H9 (cell line): ENCODE measurements around the gene CCDC78. TPM values are rescaled to one million over a fixed set of nuclear protein-coding genes. Genes with fewer than 3 reads are reported as not detected.

ENCODE experiments used
- DNase-seq: peaks from one replicate; pipeline ENCODE4 v3.0.0-alpha.2; 2017
- H2AFZ ChIP-seq: one replicate; pipeline ENCODE4 v1.6.1; 2013; ENCODE audit warnings: mild to moderate bottlenecking, low read length, control low read depth, moderate library complexity
- H2AK5ac ChIP-seq: 2 replicates; pipeline ENCODE4 v1.6.1; 2013; ENCODE audit warnings: low read length, control low read depth, mixed read lengths; ENCODE audit not compliant: insufficient read length
- H2BK120ac ChIP-seq: one replicate; pipeline ENCODE4 v1.6.1; 2013; ENCODE audit warnings: low read depth, mild to moderate bottlenecking, low read length, control low read depth, inconsistent platforms; ENCODE audit not compliant: poor library complexity, severe bottlenecking
- H2BK12ac ChIP-seq: 2 replicates; pipeline ENCODE4 v1.6.1; 2013; ENCODE audit warnings: low read length, control low read depth, mixed read lengths, low read depth; ENCODE audit not compliant: insufficient read length
- H2BK15ac ChIP-seq: 2 replicates; pipeline ENCODE4 v1.6.1; 2013; ENCODE audit warnings: low read depth, low read length, control low read depth
- H2BK20ac ChIP-seq: one replicate; pipeline ENCODE4 v1.6.1; 2013; ENCODE audit warnings: low read depth, mild to moderate bottlenecking, low read length, control low read depth, inconsistent platforms; ENCODE audit not compliant: poor library complexity, severe bottlenecking
- H2BK5ac ChIP-seq: 2 replicates; pipeline ENCODE4 v1.6.1; 2013; ENCODE audit warnings: low read length, control low read depth, mixed read lengths; ENCODE audit not compliant: insufficient read length
- H3K14ac ChIP-seq: 2 replicates; pipeline ENCODE4 v1.6.1; 2013; ENCODE audit warnings: low read length, control low read depth; ENCODE audit not compliant: insufficient read depth
- H3K18ac ChIP-seq: 2 replicates; pipeline ENCODE4 v1.6.1; 2013; ENCODE audit warnings: low read depth, mild to moderate bottlenecking, mixed read lengths, low read length, control low read depth; ENCODE audit not compliant: insufficient read length
- H3K23ac ChIP-seq: 2 replicates; pipeline ENCODE4 v1.6.1; 2013; ENCODE audit warnings: low read length, control low read depth, mixed read lengths, low read depth; ENCODE audit not compliant: insufficient read length
- H3K23me2 ChIP-seq: 2 replicates; pipeline ENCODE4 v1.6.1; 2013; ENCODE audit warnings: low read depth, mild to moderate bottlenecking, mixed read lengths, low read length, control low read depth; ENCODE audit not compliant: insufficient read length, poor library complexity, severe bottlenecking
- H3K27ac ChIP-seq: 2 replicates; pipeline ENCODE4 v1.5.1; 2013; ENCODE audit warnings: low read length, control low read depth, mixed read lengths, low read depth; ENCODE audit not compliant: insufficient read length
- H3K27me3 ChIP-seq: 2 replicates; pipeline ENCODE4 v1.6.1; 2013; ENCODE audit warnings: low read length, control low read depth, inconsistent platforms; ENCODE audit not compliant: insufficient read depth
- H3K4ac ChIP-seq: 2 replicates; pipeline ENCODE4 v1.6.1; 2013; ENCODE audit warnings: low read depth, mild to moderate bottlenecking, control low read depth, inconsistent platforms, low read length, moderate library complexity
- H3K4me1 ChIP-seq: 2 replicates; pipeline ENCODE4 v1.6.1; 2013; ENCODE audit warnings: low read length, control low read depth, inconsistent platforms; ENCODE audit not compliant: insufficient read depth
- H3K4me2 ChIP-seq: 2 replicates; pipeline ENCODE4 v1.6.1; 2013; ENCODE audit warnings: low read length, control low read depth, mixed read lengths; ENCODE audit not compliant: insufficient read length, insufficient read depth
- H3K56ac ChIP-seq: 2 replicates; pipeline ENCODE4 v1.6.1; 2013; ENCODE audit warnings: low read depth, mild to moderate bottlenecking, mixed read lengths, low read length, control low read depth; ENCODE audit not compliant: insufficient read length
- H3K79me1 ChIP-seq: 2 replicates; pipeline ENCODE4 v1.6.1; 2013; ENCODE audit warnings: low read depth, mild to moderate bottlenecking, moderate library complexity, low read length, control low read depth, inconsistent platforms; ENCODE audit not compliant: insufficient read depth, poor library complexity, severe bottlenecking
- H3K79me2 ChIP-seq: 2 replicates; pipeline ENCODE4 v1.6.1; 2013; ENCODE audit warnings: low read length, control low read depth, inconsistent platforms; ENCODE audit not compliant: insufficient read depth
- H3K9ac ChIP-seq: 2 replicates; pipeline ENCODE4 v1.6.1; 2013; ENCODE audit warnings: low read length, control low read depth, mixed read lengths; ENCODE audit not compliant: insufficient read length; ENCODE audit errors: extremely low read depth
- H3K9me3 ChIP-seq: one replicate; pipeline ENCODE4 v1.6.1; 2013; ENCODE audit warnings: low read depth, low read length, inconsistent platforms; ENCODE audit not compliant: control insufficient read depth
- H3T11ph ChIP-seq: one replicate; pipeline ENCODE4 v1.6.1; 2013; ENCODE audit warnings: mild to moderate bottlenecking, low read length, control low read depth, inconsistent platforms
- H4K20me1 ChIP-seq: one replicate; pipeline ENCODE4 v1.6.1; 2013; ENCODE audit not compliant: control insufficient read depth, insufficient read length, insufficient read depth
- H4K5ac ChIP-seq: 2 replicates; pipeline ENCODE4 v1.6.1; 2013; ENCODE audit warnings: low read depth, mild to moderate bottlenecking, mixed read lengths, low read length, control low read depth; ENCODE audit not compliant: insufficient read length
- H4K8ac ChIP-seq: replicated peaks from 2 replicates; pipeline ENCODE4 v1.6.1; 2013; ENCODE audit warnings: low read length, control low read depth, mixed read lengths, low read depth; ENCODE audit not compliant: insufficient read length
- H4K91ac ChIP-seq: 2 replicates; pipeline ENCODE4 v1.6.1; 2013; ENCODE audit warnings: low read depth, mild to moderate bottlenecking, moderate library complexity, mixed read lengths, low read length, control low read depth; ENCODE audit not compliant: insufficient read length
- H3K27ac Mint-ChIP-seq, 3 experiments: 2 replicates in 2 of 3; 3 replicates in 1 of 3; pipeline ENCODE4 v1.8.0; 2020 to 2021; ENCODE audit warnings: mixed read lengths in 3 of 3, mild to moderate bottlenecking in 1 of 3, moderate library complexity in 1 of 3
- H3K27me3 Mint-ChIP-seq: 2 replicates; pipeline ENCODE4 v1.8.0; 2021; ENCODE audit warnings: low read depth, mild to moderate bottlenecking, moderate library complexity, mixed read lengths
- H3K36me3 Mint-ChIP-seq, 3 experiments: 2 replicates in 2 of 3; 3 replicates in 1 of 3; pipeline ENCODE4 v1.8.0; 2020 to 2021; ENCODE audit warnings: low read depth in 3 of 3, mixed read lengths in 3 of 3; ENCODE audit not compliant: insufficient read depth in 1 of 3
- H3K4me1 Mint-ChIP-seq, 2 experiments: 2 replicates each; pipeline ENCODE4 v1.8.0; 2020; ENCODE audit warnings: mixed read lengths in 2 of 2
- H3K4me3 Mint-ChIP-seq, 2 experiments: 2 replicates in 1 of 2; 3 replicates in 1 of 2; pipeline ENCODE4 v1.8.0; 2020 to 2021; ENCODE audit warnings: mild to moderate bottlenecking in 2 of 2, mixed read lengths in 2 of 2, moderate library complexity in 1 of 2
- H3K9me3 Mint-ChIP-seq, 2 experiments: 2 replicates in 1 of 2; 3 replicates in 1 of 2; pipeline ENCODE4 v1.8.0; 2020; ENCODE audit warnings: mild to moderate bottlenecking in 2 of 2, mixed read lengths in 2 of 2, moderate library complexity in 1 of 2
- WGBS: extraction: QIAGEN DNeasy Blood & Tissue Kit; methylation state at CpG from one replicate; pipeline ENCODE4 v1.1.7; 2013; ENCODE audit warnings: missing lambda C conversion rate, low lambda C conversion rate, mixed read lengths; ENCODE audit not compliant: insufficient read length; ENCODE audit errors: extremely low coverage; 5-methylcytosine and 5-hydroxymethylcytosine counted together
- total RNA-seq: library from RNA; stranded (reverse); gene quantifications from 2 replicates; pipeline ENCODE4 v1.2.1, GENCODE V29; 2021
- TF ChIP-seq, protein P1 (sequence below): fragments of 200-600 bp; sonication (generic); conservative IDR thresholded peaks from 3 replicates; pipeline ENCODE4 v1.8.0; 2021; ENCODE audit warnings: antibody characterized with exemption, mild to moderate bottlenecking

CCDC78 gene
- total RNA-seq, 1 experiment from 2014 or later, result 12.1 TPM

GRCh38 chr16:689175-689897 lies 36.9 kb downstream of the CCDC78 start:
- Histone ChIP-seq H3K9ac (peak overlapping the region; percentile 57), H3K4me2 (peak overlapping the region; percentile 69), H3K79me1 (no peaks in the 10 kb centered on the region), H2AK5ac (no peak overlapping the region), H4K20me1 (no peaks in the 10 kb centered on the region), H3K14ac (no peak overlapping the region), H3K23me2 (peaks cover 17% of the 10 kb centered on the region), H4K8ac (no peak overlapping the region), H3K56ac (no peak overlapping the region), H4K91ac (no peak overlapping the region), H2BK20ac (no peak overlapping the region), H3K4me1 (no peaks in the 10 kb centered on the region), H3K23ac (no peak overlapping the region), H3K18ac (no peak overlapping the region), H2BK15ac (no peak overlapping the region), H3K27me3 (peaks cover 11% of the 10 kb centered on the region; the same call in 1 of the 2 replicates), H2BK12ac (no peak overlapping the region), H3K9me3 (no peaks in the 10 kb centered on the region), H2AFZ (no peak overlapping the region), H3T11ph (no peak overlapping the region), H3K79me2 (no peaks in the 10 kb centered on the region), H3K4ac (no peak overlapping the region), H4K5ac (no peak overlapping the region), H2BK5ac (no peak overlapping the region), H3K27ac (no peak overlapping the region), H2BK120ac (no peak overlapping the region)
- peaks cover 2 to 23% (median 20%) of the 10 kb centered on the region in 3 experiments; a peak in 5 of 7 replicates for H3K36me3 Mint-ChIP-seq
- H3K4me3 Mint-ChIP-seq, result peak overlapping the region; percentile 85 to 90
- no CpG with 5 or more reads among the region's 26 CpGs for WGBS
- peaks cover 35% of the 10 kb centered on the region for H3K27me3 Mint-ChIP-seq
- H3K4me1 Mint-ChIP-seq, result peaks cover 0 to 7% of the 10 kb centered on the region in 2 experiments; a peak in 3 of 4 replicates
- no peak for DNase-seq
- peak overlapping the region in 1 of 3 experiments; percentile 62; a peak in 1 of 7 replicates for H3K27ac Mint-ChIP-seq
- TF ChIP-seq, protein P1, sequence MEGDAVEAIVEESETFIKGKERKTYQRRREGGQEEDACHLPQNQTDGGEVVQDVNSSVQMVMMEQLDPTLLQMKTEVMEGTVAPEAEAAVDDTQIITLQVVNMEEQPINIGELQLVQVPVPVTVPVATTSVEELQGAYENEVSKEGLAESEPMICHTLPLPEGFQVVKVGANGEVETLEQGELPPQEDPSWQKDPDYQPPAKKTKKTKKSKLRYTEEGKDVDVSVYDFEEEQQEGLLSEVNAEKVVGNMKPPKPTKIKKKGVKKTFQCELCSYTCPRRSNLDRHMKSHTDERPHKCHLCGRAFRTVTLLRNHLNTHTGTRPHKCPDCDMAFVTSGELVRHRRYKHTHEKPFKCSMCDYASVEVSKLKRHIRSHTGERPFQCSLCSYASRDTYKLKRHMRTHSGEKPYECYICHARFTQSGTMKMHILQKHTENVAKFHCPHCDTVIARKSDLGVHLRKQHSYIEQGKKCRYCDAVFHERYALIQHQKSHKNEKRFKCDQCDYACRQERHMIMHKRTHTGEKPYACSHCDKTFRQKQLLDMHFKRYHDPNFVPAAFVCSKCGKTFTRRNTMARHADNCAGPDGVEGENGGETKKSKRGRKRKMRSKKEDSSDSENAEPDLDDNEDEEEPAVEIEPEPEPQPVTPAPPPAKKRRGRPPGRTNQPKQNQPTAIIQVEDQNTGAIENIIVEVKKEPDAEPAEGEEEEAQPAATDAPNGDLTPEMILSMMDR, result no peak
- H3K9me3 Mint-ChIP-seq, result no peaks in the 10 kb centered on the region; a peak in 1 of 5 replicates
